Left lobe of liver (tissue), 2 donors: ENCODE results near the gene NDC80. TPM values are rescaled to one million over a fixed set of nuclear protein-coding genes. Genes with fewer than 3 reads are reported as not detected.
"Not testable (repeated sequence)": the region's sequence is repeated elsewhere in the genome, so short reads cannot be mapped to it uniquely, and the experiment has no call there.

Experiments
- ATAC-seq: fragments of 200-7000 bp; cut with Tn5 transposase; one replicate; pipeline ENCODE4 v1.9.1; 2020; ENCODE audit warnings: mild to moderate bottlenecking, moderate library complexity
- DNase-seq: peaks from one replicate; pipeline ENCODE4 v3.0.0-alpha.2; 2020; ENCODE audit warnings: low spot score
- total RNA-seq: library from RNA; stranded (reverse); gene quantifications from one replicate; pipeline ENCODE4 v1.2.1, GENCODE V29; 2021
- donor health status: DM: no; HTN: no; CAD: no; lungs with moderate emphysema.
- donor health status: DM: no; HTN: yes; CAD: no.

The NDC80 gene
- total RNA-seq, 1 donor from 2014 or later, result 0.18 TPM

DNA sequence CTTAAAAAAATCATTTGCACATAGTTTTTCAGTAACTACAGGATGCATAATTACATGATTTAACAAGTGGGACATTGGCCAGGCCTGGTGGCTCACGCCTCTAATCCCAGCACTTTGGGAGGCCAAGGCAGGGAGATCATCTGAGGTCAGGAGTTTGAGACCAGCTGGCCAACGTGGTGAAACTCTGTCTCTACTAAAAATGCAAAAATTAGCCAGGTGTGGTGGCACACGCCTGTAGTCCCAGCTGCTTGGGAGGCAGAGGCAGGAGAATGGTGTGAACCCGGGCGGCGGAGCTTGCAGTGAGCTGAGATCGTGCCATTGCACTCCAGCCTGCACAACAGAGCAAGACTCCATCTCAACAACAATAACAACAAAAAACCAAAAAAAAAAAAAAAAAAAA is 90.9 kb downstream of the NDC80 start:
- not testable (repeated sequence) for ATAC-seq, DNase-seq

DNA sequence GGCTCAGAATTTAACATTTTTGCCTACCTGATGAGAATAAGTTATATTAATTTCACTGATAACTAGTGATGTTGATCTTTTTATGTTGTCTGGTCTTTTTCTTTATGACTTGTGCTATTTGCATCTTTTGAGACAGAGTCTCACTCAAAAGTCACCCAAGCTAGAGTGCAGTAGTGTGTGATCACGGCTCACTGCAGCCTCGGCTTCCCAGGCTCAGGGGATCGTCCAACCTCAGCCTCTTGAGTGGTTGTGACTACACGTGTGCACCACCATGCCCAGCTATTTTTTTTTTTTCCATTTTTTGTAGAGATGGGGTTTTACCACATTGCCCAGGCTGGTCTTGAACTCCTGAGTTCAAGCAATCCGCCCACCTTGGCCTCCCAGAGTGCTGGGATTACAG is 91.6 kb downstream of the NDC80 start:
- DNase-seq, result no peak
- ATAC-seq, result no peak

Other genes with a start within 250 kb of the NDC80 start
- 2.0 TPM for gene METTL4, start 52 bp upstream of the NDC80 start, total RNA-seq
- gene SMCHD1, start 84.2 kb downstream of the NDC80 start, total RNA-seq, result 15.2 TPM